Ovary (tissue), 9 donors: ENCODE measurements around the gene LRRC43. TPM values are rescaled to one million over a fixed set of nuclear protein-coding genes. Genes with fewer than 3 reads are reported as not detected.
A peak's percentile ranks its signal among the peaks of the same experiment; 100 is the strongest.

Source experiments
- DNase-seq, 5 donors: peaks; one replicate each; pipeline ENCODE4 v3.0.0-alpha.2; 2019 to 2020
- H3K27ac ChIP-seq, 2 donors: fragments of 200-600 bp; one replicate each; pipeline versions ENCODE4 v1.5.1 to v1.8.0; 2019 to 2022
- H3K27me3 ChIP-seq: fragments of 200-600 bp; one replicate; pipeline ENCODE4 v1.8.0; 2022
- H3K36me3 ChIP-seq: fragments of 200-600 bp; sonication (generic); one replicate; pipeline ENCODE4 v1.5.1; 2019
- H3K4me1 ChIP-seq: one replicate; pipeline ENCODE4 v1.8.1; 2013; ENCODE audit warnings: mild to moderate bottlenecking, moderate library complexity; ENCODE audit not compliant: insufficient read depth
- H3K4me3 ChIP-seq: fragments of 200-600 bp; sonication (generic); one replicate; pipeline ENCODE4 v1.5.1; 2017
- H3K9me3 ChIP-seq, 2 donors: fragments of 200-600 bp in 1 of 2; sonication (generic) in 1 of 2; one replicate each; pipeline versions ENCODE4 v1.5.1 to v1.8.1; 2013 to 2019; ENCODE audit warnings: mild to moderate bottlenecking in 1 of 2, moderate library complexity in 1 of 2
- EP300 ChIP-seq: sonication (generic); formaldehyde crosslinking; IDR thresholded peaks from one replicate; pipeline ENCODE4 v1.6.1; 2017; ENCODE audit warnings: antibody characterized with exemption
- POLR2A ChIP-seq: fragments of 450-650 bp; IDR thresholded peaks from one replicate; pipeline ENCODE4 v1.6.1; 2017; ENCODE audit warnings: antibody characterized with exemption, mild to moderate bottlenecking, moderate library complexity
- WGBS, 3 donors: extraction: QIAGEN DNeasy Blood & Tissue Kit in 1 of 3; methylation state at CpG; one replicate each; pipeline versions ENCODE4 v1.1.5 to v1.1.7; 2013 to 2017; 5-methylcytosine and 5-hydroxymethylcytosine counted together
- intact Hi-C, 4 donors: fragments of 100-400 bp; cut with DNase I; formaldehyde crosslinking; loops; one replicate each; pipeline versions ENCODE4 v1.11.0 to v1.15.1; 2022 to 2023
- polyA plus RNA-seq, 2 donors: library from polyadenylated mRNA; stranded (reverse); fragments of 200-250 nt in 1 of 2; fragments of 350-450 nt in 1 of 2; fragmentation: Illumina TruSeq in 1 of 2; extraction: RNeasy Lipid Tissue Mini Kit (QIAGEN cat#74804) in 1 of 2; gene quantifications; one replicate each; pipeline ENCODE4 v1.2.3, GENCODE V29; 2013 to 2014
- total RNA-seq, 7 donors: library from RNA; depleted of rRNA in 2 of 7; stranded (reverse); fragments of >200 nt in 2 of 7; fragmentation: NEBNext Ultra II Directional in 3 of 7; extraction: Animal tissue kit (Norgen Biotek cat#: 25700) in 3 of 7; gene quantifications; one replicate each; pipeline versions ENCODE4 v1.1.0 to v1.2.4, GENCODE V29; 2016 to 2023
- TF ChIP-seq, protein P1 (sequence below), 3 donors: fragments of 450-650 bp in 2 of 3; fragments of 200-600 bp in 1 of 3; IDR thresholded peaks; one replicate each; pipeline versions ENCODE4 v1.5.1 to v1.8.0; 2016 to 2022; ENCODE audit warnings: antibody characterized with exemption in 3 of 3, mild to moderate bottlenecking in 1 of 3
- donor health status: DM: no; HTN: no; CAD: no; lungs with moderate emphysema.
- donor health status: DM: no; HTN: no; CAD: no.
- donor health status: Bipolar disorder and iron deficiency.
- donor health status: DM: yes; HTN: yes; CAD: no.
- donor health status: DM: no; HTN: no; CAD: no.
- donor health status: DM: yes; HTN: yes; CAD: no.

LRRC43 gene
- total and polyA plus RNA-seq, 9 donors = 0.47 to 12.9 (median 1.1) TPM; not detected in 1

DNA sequence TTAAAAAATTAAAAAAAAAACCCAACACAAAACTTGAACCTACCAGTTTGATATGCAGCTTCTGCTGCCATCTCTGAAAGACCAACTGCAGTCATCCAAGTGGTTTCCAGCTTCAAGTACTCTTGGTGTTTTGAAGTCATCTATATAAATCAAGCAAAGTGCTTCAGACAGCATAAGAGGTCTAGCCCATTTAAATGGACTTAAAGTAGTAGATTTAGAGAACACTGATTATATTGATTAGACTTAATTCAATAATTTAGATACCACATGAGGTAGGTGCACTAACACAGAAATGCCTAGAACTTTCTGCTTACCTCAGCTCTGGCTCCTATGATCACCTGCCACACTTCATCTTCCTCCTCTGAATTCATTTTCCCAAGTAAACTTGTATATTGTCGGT is 33.5 kb downstream of the LRRC43 start:
- Histone ChIP-seq H3K27ac (no peak overlapping the region), H3K27me3 (no peaks in the 10 kb centered on the region), H3K4me3 (no peak overlapping the region), H3K36me3 (no peaks in the 10 kb centered on the region), H3K9me3 (no peaks in the 10 kb centered on the region), H3K4me1 (no peaks in the 10 kb centered on the region)
- TF ChIP-seq POLR2A = no peak
- no peak for TF ChIP-seq EP300
- TF ChIP-seq, protein P1, sequence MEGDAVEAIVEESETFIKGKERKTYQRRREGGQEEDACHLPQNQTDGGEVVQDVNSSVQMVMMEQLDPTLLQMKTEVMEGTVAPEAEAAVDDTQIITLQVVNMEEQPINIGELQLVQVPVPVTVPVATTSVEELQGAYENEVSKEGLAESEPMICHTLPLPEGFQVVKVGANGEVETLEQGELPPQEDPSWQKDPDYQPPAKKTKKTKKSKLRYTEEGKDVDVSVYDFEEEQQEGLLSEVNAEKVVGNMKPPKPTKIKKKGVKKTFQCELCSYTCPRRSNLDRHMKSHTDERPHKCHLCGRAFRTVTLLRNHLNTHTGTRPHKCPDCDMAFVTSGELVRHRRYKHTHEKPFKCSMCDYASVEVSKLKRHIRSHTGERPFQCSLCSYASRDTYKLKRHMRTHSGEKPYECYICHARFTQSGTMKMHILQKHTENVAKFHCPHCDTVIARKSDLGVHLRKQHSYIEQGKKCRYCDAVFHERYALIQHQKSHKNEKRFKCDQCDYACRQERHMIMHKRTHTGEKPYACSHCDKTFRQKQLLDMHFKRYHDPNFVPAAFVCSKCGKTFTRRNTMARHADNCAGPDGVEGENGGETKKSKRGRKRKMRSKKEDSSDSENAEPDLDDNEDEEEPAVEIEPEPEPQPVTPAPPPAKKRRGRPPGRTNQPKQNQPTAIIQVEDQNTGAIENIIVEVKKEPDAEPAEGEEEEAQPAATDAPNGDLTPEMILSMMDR (IDR thresholded peaks at IDR 0.05) = no peak
- no peak for DNase-seq
- intact Hi-C loops = no loop called here
- 95 to 98% (median 98%) methylated on average over 1 of the region's 1 CpG for WGBS, 3 donors

DNA sequence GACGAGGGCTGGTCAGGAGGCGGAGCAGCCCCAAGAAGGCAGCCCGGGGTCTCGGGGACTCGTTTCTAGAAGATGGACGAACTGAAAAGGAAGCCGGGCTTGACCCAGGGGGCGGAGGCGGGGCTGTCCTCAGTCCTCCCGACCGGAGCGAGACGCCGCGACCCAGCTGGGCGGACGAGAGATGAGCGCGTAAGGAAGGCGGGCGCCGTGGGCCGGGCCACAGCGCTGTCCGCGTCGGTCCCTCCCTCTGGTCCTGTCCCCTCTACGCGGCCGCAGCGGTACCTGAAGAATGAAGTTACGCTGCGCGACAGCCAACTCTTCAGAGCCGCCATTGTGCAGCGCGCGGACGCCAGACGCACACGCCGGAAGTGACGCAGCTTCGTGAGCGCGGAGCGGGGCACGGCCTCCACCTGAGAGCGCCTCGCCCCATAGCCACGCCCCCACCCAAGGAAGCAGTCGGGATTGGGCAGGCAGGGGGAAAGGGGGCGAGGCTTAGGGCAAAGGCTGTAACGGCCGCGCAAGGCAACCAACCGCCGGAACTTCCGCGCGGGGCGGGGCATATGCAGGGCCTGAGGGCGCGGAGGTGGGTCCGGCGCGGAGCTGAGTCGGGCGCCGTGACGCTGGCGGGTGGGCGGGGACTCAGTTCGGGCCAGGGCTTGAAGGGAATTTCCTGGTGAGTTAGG is 42.9 kb downstream of the LRRC43 start, which contains the start of gene DIABLO:
TSS of gene DIABLO (minus strand) at position 370 of the 683 bp plus-strand sequence. CDS start at position 332, 38 bp downstream.
- peak; percentile 99 to 100 (median 100) for DNase-seq
- TF ChIP-seq EP300 (peak; percentile 5), POLR2A (peak; percentile 99)
- TF ChIP-seq, protein P1 (IDR thresholded peaks at IDR 0.05) = no peak
- 0 to 1% (median 1%) methylated on average over 62 to 74 of the region's 74 CpGs for WGBS, 3 donors
- no peaks in the 10 kb centered on the region for H3K9me3 ChIP-seq
- peak within 1 kb of the TSS; percentile 98 for H3K4me3 ChIP-seq
- H3K36me3 ChIP-seq = no peaks in the 10 kb centered on the region
- H3K27me3 ChIP-seq = no peaks in the 10 kb centered on the region
- peaks cover 12% of the 10 kb centered on the region for H3K4me1 ChIP-seq
- intact Hi-C loops = no loop called here
- H3K27ac ChIP-seq = peak within 1 kb of the TSS; percentile 64 to 93

DNA sequence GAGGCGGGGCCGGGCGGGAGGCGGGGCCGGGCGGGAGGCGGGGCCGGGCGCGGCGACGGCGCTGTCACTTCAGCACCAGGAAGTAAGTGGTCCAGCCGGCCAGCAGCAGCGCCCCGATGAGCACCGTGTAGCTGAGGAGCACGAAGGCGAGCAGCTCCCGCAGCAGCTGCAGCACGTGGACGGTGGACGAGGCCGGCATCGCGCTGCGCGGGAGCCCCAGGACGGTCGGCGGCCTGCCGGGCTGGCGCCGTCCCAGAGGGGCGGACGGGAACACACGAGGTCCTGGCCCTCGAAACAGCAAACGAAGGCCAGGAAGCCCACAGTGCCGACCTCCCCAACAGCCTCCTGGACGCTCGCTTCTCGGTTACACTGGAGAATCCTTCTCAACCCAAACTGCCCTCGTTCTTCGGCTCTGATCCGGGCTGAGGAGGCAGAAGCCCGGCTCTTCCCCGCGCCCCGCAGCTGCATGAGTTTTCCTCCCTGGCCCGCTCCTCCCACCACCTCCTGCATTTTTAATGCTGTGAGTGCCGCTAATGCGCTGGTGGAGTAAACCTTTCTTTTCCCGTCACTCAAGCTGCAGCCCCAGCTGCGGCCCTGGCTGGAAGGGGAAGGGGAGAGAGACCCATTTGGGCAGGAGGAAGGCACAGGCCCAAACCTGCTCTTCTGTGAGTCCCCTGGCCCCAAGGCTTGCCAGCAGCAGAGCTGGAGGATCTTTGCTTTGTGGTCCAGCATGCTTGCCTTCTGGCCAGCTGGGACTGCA is 43.6 kb downstream of the LRRC43 start:
- Histone ChIP-seq H3K9me3 (no peaks in the 10 kb centered on the region), H3K4me3 (peak overlapping the region; percentile 46), H3K27me3 (no peaks in the 10 kb centered on the region), H3K36me3 (no peaks in the 10 kb centered on the region), H3K4me1 (peaks cover 12% of the 10 kb centered on the region), H3K27ac (peak overlapping the region in 1 of 2 donors; percentile 3)
- intact Hi-C loops = no loop called here
- DNase-seq = peak in 3 of 5 donors; percentile 18 to 48 (median 42)
- TF ChIP-seq POLR2A = no peak
- TF ChIP-seq, protein P1 (IDR thresholded peaks at IDR 0.05) = no peak
- no peak for TF ChIP-seq EP300
- 3 to 7% (median 4%) methylated on average over 34 to 55 of the region's 55 CpGs for WGBS, 3 donors

DNA sequence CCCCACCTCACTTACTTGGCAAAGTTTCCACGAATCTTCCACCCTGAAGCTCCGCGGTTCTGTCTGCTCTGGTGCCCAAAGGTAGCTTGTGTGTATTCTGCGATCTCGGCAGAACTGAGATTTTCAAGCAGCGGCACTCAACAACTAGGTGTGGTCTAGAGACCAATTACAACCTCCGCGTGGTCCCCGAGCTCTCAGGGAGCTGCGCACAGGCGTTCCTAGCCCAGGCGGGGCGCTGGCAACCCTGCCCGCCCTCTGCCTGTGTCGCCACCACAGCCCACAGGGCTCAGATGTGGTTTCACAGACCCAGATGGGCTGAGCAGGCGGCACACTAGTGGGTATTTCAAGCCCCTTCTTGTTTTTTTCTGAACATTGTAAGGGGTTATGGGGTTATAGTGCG is 44.4 kb downstream of the LRRC43 start:
- Histone ChIP-seq H3K27me3 (no peaks in the 10 kb centered on the region), H3K36me3 (no peaks in the 10 kb centered on the region), H3K4me1 (peaks cover 12% of the 10 kb centered on the region), H3K9me3 (no peaks in the 10 kb centered on the region), H3K27ac (no peak overlapping the region), H3K4me3 (no peak overlapping the region)
- peak in 4 of 5 donors; percentile 9 to 45 (median 34) for DNase-seq
- 90 to 94% (median 93%) methylated on average over 17 of the region's 17 CpGs for WGBS, 3 donors
- intact Hi-C loops = no loop called here
- no peak for TF ChIP-seq EP300
- TF ChIP-seq, protein P1 (IDR thresholded peaks at IDR 0.05) = no peak
- no peak for TF ChIP-seq POLR2A
